Left kidney (tissue), 1 donor: Measurements from ENCODE around the gene C15orf39. TPM values are rescaled to one million over a fixed set of nuclear protein-coding genes. Genes with fewer than 3 reads are reported as not detected.

Experiments
- polyA plus RNA-seq: library from polyadenylated mRNA; unstranded; fragments of 120-200 nt; gene quantifications from one replicate; pipeline ENCODE4 v1.2.1, GENCODE V29; 2013; ENCODE audit not compliant: insufficient read length

The C15orf39 gene
- polyA plus RNA-seq, 1 donor: 9.4 TPM

Other genes with a start within 250 kb of the C15orf39 start
- 3.1 TPM for gene RPP25, start 245.1 kb upstream of the C15orf39 start, polyA plus RNA-seq
- gene SCAMP5, start 206.3 kb upstream of the C15orf39 start, polyA plus RNA-seq: 47.9 TPM
- gene PPCDC, start 178.3 kb upstream of the C15orf39 start, polyA plus RNA-seq: 13.3 TPM
- gene GOLGA6C, start 56.5 kb downstream of the C15orf39 start, polyA plus RNA-seq: not detected
- 0.57 TPM for gene GOLGA6D, start 81.0 kb downstream of the C15orf39 start, polyA plus RNA-seq
- gene COMMD4, start 134.2 kb downstream of the C15orf39 start, polyA plus RNA-seq: 91.0 TPM
- 29.2 TPM for gene NEIL1, start 145.2 kb downstream of the C15orf39 start, polyA plus RNA-seq
- gene MAN2C1, start 166.7 kb downstream of the C15orf39 start, polyA plus RNA-seq: 180 TPM
- 65.4 TPM for gene SIN3A, start 249.8 kb downstream of the C15orf39 start, polyA plus RNA-seq